NCI-H1930 (cell line): ENCODE measurements around the gene LILRB1.
"Not testable (repeated sequence)": the region's sequence is repeated elsewhere in the genome, so short reads cannot be mapped to it uniquely, and the experiment has no call there.

Experiments
- DNase-seq, 2 experiments: peaks; one replicate each; lab custom pipeline; 2025; lab: John Stamatoyannopoulos, UW

Gene LILRB1

GRCh38 chr19:54661846-54662481, 31.7 kb downstream of the LILRB1 start:
- DNase-seq = no peak

GRCh38 chr19:54662730-54663129, 32.4 kb downstream of the LILRB1 start, which contains the start of gene LILRB4:
TSS of gene LILRB4 (plus strand) at chr19:54662985. CDS start at chr19:54663034, 49 bp downstream.
- no peak for DNase-seq

- no peak for DNase-seq
These were observed 35.2 kb downstream of the LILRB1 start for GRCh38 chr19:54665530-54665929.

GRCh38 chr19:54667217-54667616, 36.9 kb downstream of the LILRB1 start:
- DNase-seq = no peak

GRCh38 chr19:54668353-54668752, 38.1 kb downstream of the LILRB1 start:
- no peak for DNase-seq

- no peak for DNase-seq
These were observed 40.5 kb downstream of the LILRB1 start for GRCh38 chr19:54670576-54671357.

GRCh38 chr19:54673222-54673621, 42.9 kb downstream of the LILRB1 start:
- no peak for DNase-seq

- peak; percentile 24 to 36 for DNase-seq
These were observed 43.8 kb downstream of the LILRB1 start for GRCh38 chr19:54674021-54674617.

GRCh38 chr19:54676210-54676834, 46.0 kb downstream of the LILRB1 start:
- DNase-seq = peak in 1 of 2 experiments; percentile 41

GRCh38 chr19:54677217-54677616, 46.9 kb downstream of the LILRB1 start:
- no peak for DNase-seq

- not testable (repeated sequence) for DNase-seq
These were observed 51.3 kb downstream of the LILRB1 start for GRCh38 chr19:54681596-54681995.

GRCh38 chr19:54682306-54682856, 52.1 kb downstream of the LILRB1 start:
- DNase-seq = no peak

- no peak for DNase-seq
These were observed 54.2 kb downstream of the LILRB1 start for GRCh38 chr19:54684527-54684926.
